ENCODE results near the gene DTWD2. TPM values are rescaled to one million over a fixed set of nuclear protein-coding genes. Genes with fewer than 3 reads are reported as not detected.
"Not testable (repeated sequence)": the region's sequence is repeated elsewhere in the genome, so short reads cannot be mapped to it uniquely, and the experiment has no call there.

DTWD2 gene
- total RNA-seq, 5 donors from 2014 or later (not counting 1 experiment from before 2014, with no cell fraction given): 3.0 to 4.4 (median 3.2) TPM

GRCh38 chr5:118965890-118966289 lies 22.5 kb downstream of the DTWD2 start:
- DNase-seq (no peak), ATAC-seq (replicated peaks in 1 of 4) (no peak)
- peaks cover 5 to 8% (median 7%) of the 10 kb centered on the region in 3 donors for H3K4me1 Mint-ChIP-seq
- peaks cover 17% of the 10 kb centered on the region for H3K36me3 Mint-ChIP-seq
- H3K27ac Mint-ChIP-seq: no peak overlapping the region
- H3K36me3 ChIP-seq (ENCODE audit: control insufficient read depth in 2 of 2, extremely low read depth in 1 of 2, insufficient read depth in 1 of 2, low read length in 1 of 2): no peaks in the 10 kb centered on the region
- no peaks in the 10 kb centered on the region for H3K9me3 ChIP-seq
- H3K4me1 ChIP-seq (ENCODE audit: control insufficient read depth in 1 of 2, extremely low read depth in 1 of 2, insufficient read depth in 2 of 2, low read length in 2 of 2): peaks cover 0 to 6% of the 10 kb centered on the region in 2 experiments
- H3K27me3 Mint-ChIP-seq: no peaks in the 10 kb centered on the region
- H3K4me3 Mint-ChIP-seq: no peak overlapping the region
- WGBS (ENCODE audit: insufficient coverage): no CpG with 5 or more reads among the region's 3 CpGs
- CTCF ChIA-PET: no interaction called here
- H3K27ac ChIP-seq (ENCODE audit: low read length): no peak overlapping the region
- no peaks in the 10 kb centered on the region for H3K9me3 Mint-ChIP-seq
- no peaks in the 10 kb centered on the region for H3K27me3 ChIP-seq (replicated peaks in 1 of 2; ENCODE audit: control insufficient read depth in 2 of 2, extremely low read depth in 1 of 2, insufficient read depth in 2 of 2, low read length in 1 of 2)
- POLR2A ChIA-PET: no interaction called here
- no peak overlapping the region for H3K4me3 ChIP-seq (ENCODE audit: control insufficient read depth in 1 of 2, extremely low read depth in 1 of 2, low read length in 1 of 2)

GRCh38 chr5:118964970-118965369 lies 23.4 kb downstream of the DTWD2 start:
- H3K27me3 Mint-ChIP-seq; H3K4me3 ChIP-seq (ENCODE audit: control insufficient read depth in 1 of 2, extremely low read depth in 1 of 2, low read length in 1 of 2); H3K9me3 ChIP-seq; H3K27ac Mint-ChIP-seq; H3K27me3 ChIP-seq (replicated peaks in 1 of 2; ENCODE audit: control insufficient read depth in 2 of 2, extremely low read depth in 1 of 2, insufficient read depth in 2 of 2, low read length in 1 of 2); H3K27ac ChIP-seq (ENCODE audit: low read length); H3K36me3 ChIP-seq (ENCODE audit: control insufficient read depth in 2 of 2, extremely low read depth in 1 of 2, insufficient read depth in 1 of 2, low read length in 1 of 2); H3K4me3 Mint-ChIP-seq; POLR2A ChIA-PET; CTCF ChIA-PET; ATAC-seq (replicated peaks in 1 of 4); DNase-seq; H3K4me1 ChIP-seq (ENCODE audit: control insufficient read depth in 1 of 2, extremely low read depth in 1 of 2, insufficient read depth in 2 of 2, low read length in 2 of 2); H3K9me3 Mint-ChIP-seq; H3K4me1 Mint-ChIP-seq: not testable (repeated sequence)
- over 99% methylated on average over 16 of the region's 34 CpGs for WGBS (ENCODE audit: insufficient coverage)
- H3K36me3 Mint-ChIP-seq: peaks cover 24% of the 10 kb centered on the region

GRCh38 chr5:118964388-118964787 lies 24.0 kb downstream of the DTWD2 start:
- H3K27me3 ChIP-seq (replicated peaks in 1 of 2; ENCODE audit: control insufficient read depth in 2 of 2, extremely low read depth in 1 of 2, insufficient read depth in 2 of 2, low read length in 1 of 2); H3K9me3 ChIP-seq; H3K27ac ChIP-seq (ENCODE audit: low read length); H3K9me3 Mint-ChIP-seq; H3K4me1 Mint-ChIP-seq; DNase-seq; H3K27me3 Mint-ChIP-seq; H3K36me3 ChIP-seq (ENCODE audit: control insufficient read depth in 2 of 2, extremely low read depth in 1 of 2, insufficient read depth in 1 of 2, low read length in 1 of 2); POLR2A ChIA-PET; CTCF ChIA-PET; H3K4me3 Mint-ChIP-seq; H3K4me1 ChIP-seq (ENCODE audit: control insufficient read depth in 1 of 2, extremely low read depth in 1 of 2, insufficient read depth in 2 of 2, low read length in 2 of 2); H3K4me3 ChIP-seq (ENCODE audit: control insufficient read depth in 1 of 2, extremely low read depth in 1 of 2, low read length in 1 of 2); ATAC-seq (replicated peaks in 1 of 4); H3K27ac Mint-ChIP-seq: not testable (repeated sequence)
- peaks cover 21% of the 10 kb centered on the region for H3K36me3 Mint-ChIP-seq
- 100% methylated on average over 1 of the region's 22 CpGs for WGBS (ENCODE audit: insufficient coverage)

- peaks cover 3 to 5% (median 3%) of the 10 kb centered on the region in 3 donors for H3K4me1 Mint-ChIP-seq
- no peak overlapping the region for H3K4me3 Mint-ChIP-seq
- Histone ChIP-seq H3K9me3 (no peaks in the 10 kb centered on the region), H3K36me3 (ENCODE audit: control insufficient read depth in 2 of 2, extremely low read depth in 1 of 2, insufficient read depth in 1 of 2, low read length in 1 of 2) (no peaks in the 10 kb centered on the region), H3K27ac (ENCODE audit: low read length) (no peak overlapping the region), H3K27me3 (replicated peaks in 1 of 2; ENCODE audit: control insufficient read depth in 2 of 2, extremely low read depth in 1 of 2, insufficient read depth in 2 of 2, low read length in 1 of 2) (no peaks in the 10 kb centered on the region), H3K4me3 (ENCODE audit: control insufficient read depth in 1 of 2, extremely low read depth in 1 of 2, low read length in 1 of 2) (no peak overlapping the region), H3K4me1 (ENCODE audit: control insufficient read depth in 1 of 2, extremely low read depth in 1 of 2, insufficient read depth in 2 of 2, low read length in 2 of 2) (no peaks in the 10 kb centered on the region)
- H3K9me3 Mint-ChIP-seq: peaks cover 0 to 8% (median 0%) of the 10 kb centered on the region in 3 donors
- no peak for ATAC-seq (replicated peaks in 1 of 4)
- no peaks in the 10 kb centered on the region for H3K27me3 Mint-ChIP-seq
- POLR2A ChIA-PET: interaction anchor here in 1 of 2 donors (0.6 kb wide), 1 partner anchor 50 kb away, joined by 5 read pairs; no protein-coding TSS in a partner anchor
- DNase-seq: no peak
- no peak overlapping the region for H3K27ac Mint-ChIP-seq
- peaks cover 32% of the 10 kb centered on the region for H3K36me3 Mint-ChIP-seq
- CTCF ChIA-PET: interaction anchor here in 1 of 2 donors (0.5 to 0.6 kb wide), 2 partner anchors 98 to 997 kb away, joined by 3 to 5 read pairs; no protein-coding TSS in a partner anchor
Measured at GRCh38 chr5:118963169-118963568, 25.2 kb downstream of the DTWD2 start.

- DNase-seq (no peak), ATAC-seq (replicated peaks in 1 of 4) (no peak)
- Histone ChIP-seq H3K4me1 (ENCODE audit: control insufficient read depth in 1 of 2, extremely low read depth in 1 of 2, insufficient read depth in 2 of 2, low read length in 2 of 2) (no peaks in the 10 kb centered on the region), H3K4me3 (ENCODE audit: control insufficient read depth in 1 of 2, extremely low read depth in 1 of 2, low read length in 1 of 2) (no peak overlapping the region), H3K27me3 (replicated peaks in 1 of 2; ENCODE audit: control insufficient read depth in 2 of 2, extremely low read depth in 1 of 2, insufficient read depth in 2 of 2, low read length in 1 of 2) (no peaks in the 10 kb centered on the region), H3K27ac (ENCODE audit: low read length) (no peak overlapping the region), H3K9me3 (no peaks in the 10 kb centered on the region), H3K36me3 (ENCODE audit: control insufficient read depth in 2 of 2, extremely low read depth in 1 of 2, insufficient read depth in 1 of 2, low read length in 1 of 2) (no peaks in the 10 kb centered on the region)
- no peak overlapping the region for H3K4me3 Mint-ChIP-seq
- H3K27me3 Mint-ChIP-seq: no peaks in the 10 kb centered on the region
- CTCF ChIA-PET: no interaction called here
- POLR2A ChIA-PET: no interaction called here
- H3K36me3 Mint-ChIP-seq: peaks cover 33% of the 10 kb centered on the region
- no peaks in the 10 kb centered on the region for H3K4me1 Mint-ChIP-seq
- no CpG with 5 or more reads among the region's 1 CpG for WGBS (ENCODE audit: insufficient coverage)
- H3K27ac Mint-ChIP-seq: no peak overlapping the region
- H3K9me3 Mint-ChIP-seq: peaks cover 0 to 8% (median 0%) of the 10 kb centered on the region in 3 donors
Measured at GRCh38 chr5:118960557-118960956, 27.8 kb downstream of the DTWD2 start.

GRCh38 chr5:118956727-118957126 lies 31.6 kb downstream of the DTWD2 start:
- no peaks in the 10 kb centered on the region for H3K4me1 Mint-ChIP-seq
- no peak for ATAC-seq (replicated peaks in 1 of 4)
- peaks cover 0 to 8% (median 0%) of the 10 kb centered on the region in 3 donors for H3K9me3 Mint-ChIP-seq
- no peak overlapping the region for H3K27ac ChIP-seq (ENCODE audit: low read length)
- H3K4me3 ChIP-seq (ENCODE audit: control insufficient read depth in 1 of 2, extremely low read depth in 1 of 2, low read length in 1 of 2): no peak overlapping the region
- no CpG with 5 or more reads among the region's 2 CpGs for WGBS (ENCODE audit: insufficient coverage)
- no peaks in the 10 kb centered on the region for H3K27me3 ChIP-seq (replicated peaks in 1 of 2; ENCODE audit: control insufficient read depth in 2 of 2, extremely low read depth in 1 of 2, insufficient read depth in 2 of 2, low read length in 1 of 2)
- H3K4me1 ChIP-seq (ENCODE audit: control insufficient read depth in 1 of 2, extremely low read depth in 1 of 2, insufficient read depth in 2 of 2, low read length in 2 of 2): no peaks in the 10 kb centered on the region
- no peak overlapping the region for H3K27ac Mint-ChIP-seq
- H3K27me3 Mint-ChIP-seq: no peaks in the 10 kb centered on the region
- no peaks in the 10 kb centered on the region for H3K36me3 ChIP-seq (ENCODE audit: control insufficient read depth in 2 of 2, extremely low read depth in 1 of 2, insufficient read depth in 1 of 2, low read length in 1 of 2)
- POLR2A ChIA-PET: no interaction called here
- CTCF ChIA-PET: no interaction called here
- H3K9me3 ChIP-seq: no peaks in the 10 kb centered on the region
- DNase-seq: no peak
- H3K36me3 Mint-ChIP-seq: peaks cover 39% of the 10 kb centered on the region
- no peak overlapping the region for H3K4me3 Mint-ChIP-seq

GRCh38 chr5:118953652-118954005 lies 34.7 kb downstream of the DTWD2 start:
- ChIA-PET CTCF (no interaction called here), POLR2A (no interaction called here)
- DNase-seq (no peak), ATAC-seq (replicated peaks in 1 of 4) (no peak)
- H3K27me3 ChIP-seq (replicated peaks in 1 of 2; ENCODE audit: control insufficient read depth in 2 of 2, extremely low read depth in 1 of 2, insufficient read depth in 2 of 2, low read length in 1 of 2): no peaks in the 10 kb centered on the region
- H3K4me3 ChIP-seq (ENCODE audit: control insufficient read depth in 1 of 2, extremely low read depth in 1 of 2, low read length in 1 of 2): no peak overlapping the region
- no peaks in the 10 kb centered on the region for H3K36me3 ChIP-seq (ENCODE audit: control insufficient read depth in 2 of 2, extremely low read depth in 1 of 2, insufficient read depth in 1 of 2, low read length in 1 of 2)
- no peaks in the 10 kb centered on the region for H3K9me3 ChIP-seq
- Mint-ChIP-seq H3K27me3 (no peaks in the 10 kb centered on the region), H3K4me3 (no peak overlapping the region), H3K9me3 (no peaks in the 10 kb centered on the region), H3K27ac (no peak overlapping the region), H3K4me1 (no peaks in the 10 kb centered on the region), H3K36me3 (peaks cover 45% of the 10 kb centered on the region)
- no peaks in the 10 kb centered on the region for H3K4me1 ChIP-seq (ENCODE audit: control insufficient read depth in 1 of 2, extremely low read depth in 1 of 2, insufficient read depth in 2 of 2, low read length in 2 of 2)
- H3K27ac ChIP-seq (ENCODE audit: low read length): no peak overlapping the region

Measured in T-cell (primary cell).